GM21381 (cell line): ENCODE data around the gene NPY4R.
"Not testable (repeated sequence)": the region's sequence is repeated elsewhere in the genome, so short reads cannot be mapped to it uniquely, and the experiment has no call there.

Experiments used
- ATAC-seq: cut with Tn5 transposase; IDR thresholded peaks from one replicate; pipeline ENCODE4 v1.9.1; 2021; ENCODE audit warnings: mild to moderate bottlenecking, moderate library complexity; ENCODE audit not compliant: unreplicated experiment

The NPY4R gene

DNA sequence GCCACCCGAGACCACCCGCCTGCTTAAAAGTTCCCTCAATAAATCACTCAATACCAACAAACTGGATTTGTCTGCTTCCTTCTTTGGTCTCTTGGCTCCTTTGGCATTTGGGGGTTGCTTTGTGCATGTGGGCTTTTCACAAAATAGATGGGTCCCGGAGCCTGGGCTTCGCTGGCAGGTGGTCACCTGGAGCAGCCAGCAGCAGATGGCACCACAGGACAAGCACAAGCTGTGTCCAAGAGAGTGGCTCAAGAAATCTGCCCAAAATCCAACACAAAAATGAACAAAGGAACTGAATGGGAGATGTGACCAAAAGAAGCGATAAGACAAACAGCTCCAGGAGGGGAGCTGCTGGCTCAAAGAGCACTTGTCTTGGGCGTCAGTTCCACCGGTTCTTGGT, 6.2 kb downstream of the NPY4R start:
- ATAC-seq: not testable (repeated sequence)

DNA sequence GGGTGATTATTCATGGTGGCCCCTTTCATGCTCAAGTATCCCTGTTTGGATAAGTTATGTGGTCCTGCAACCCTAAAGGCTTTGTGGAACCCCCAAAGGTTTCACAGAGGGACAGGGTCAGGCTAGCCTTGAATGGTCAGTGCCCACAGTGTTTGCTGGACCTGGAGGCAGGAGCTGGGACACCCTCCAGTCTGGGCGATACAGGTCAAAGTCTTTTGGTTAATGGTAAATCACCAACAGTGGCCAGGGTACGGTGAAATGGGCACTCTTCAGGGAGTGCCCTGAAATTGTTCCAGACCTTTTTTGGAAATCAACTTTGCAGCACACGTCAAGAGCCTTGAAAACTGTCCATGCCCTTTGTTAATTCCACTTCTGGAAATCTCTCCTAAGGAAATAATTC, 8.7 kb downstream of the NPY4R start:
- ATAC-seq: not testable (repeated sequence)

GRCh38 chr10:46455992-46456391, 9.8 kb downstream of the NPY4R start:
- ATAC-seq: not testable (repeated sequence)

GRCh38 chr10:46451365-46451764, 14.4 kb downstream of the NPY4R start:
- ATAC-seq: not testable (repeated sequence)

DNA sequence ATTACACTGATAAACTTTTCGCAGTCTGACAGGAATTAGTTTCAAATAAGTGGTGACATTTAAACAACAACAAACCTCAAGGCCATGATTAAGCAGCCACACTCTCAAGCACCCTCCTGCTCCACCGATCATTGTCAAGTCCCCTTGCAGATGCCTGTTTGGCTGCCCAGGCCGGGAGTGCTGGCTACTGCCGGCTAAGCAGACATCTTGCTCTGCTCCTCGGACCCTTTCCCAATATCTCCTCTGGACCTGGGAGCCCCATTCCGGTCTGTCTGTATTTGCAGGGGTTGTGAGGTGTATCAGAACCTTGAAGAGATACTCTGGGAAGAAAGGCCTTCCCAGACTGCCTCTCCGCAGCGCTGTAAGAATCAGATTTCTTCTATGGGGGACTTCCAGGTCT, 14.9 kb downstream of the NPY4R start:
- ATAC-seq: not testable (repeated sequence)

GRCh38 chr10:46447439-46447838, 18.3 kb downstream of the NPY4R start:
- not testable (repeated sequence) for ATAC-seq

DNA sequence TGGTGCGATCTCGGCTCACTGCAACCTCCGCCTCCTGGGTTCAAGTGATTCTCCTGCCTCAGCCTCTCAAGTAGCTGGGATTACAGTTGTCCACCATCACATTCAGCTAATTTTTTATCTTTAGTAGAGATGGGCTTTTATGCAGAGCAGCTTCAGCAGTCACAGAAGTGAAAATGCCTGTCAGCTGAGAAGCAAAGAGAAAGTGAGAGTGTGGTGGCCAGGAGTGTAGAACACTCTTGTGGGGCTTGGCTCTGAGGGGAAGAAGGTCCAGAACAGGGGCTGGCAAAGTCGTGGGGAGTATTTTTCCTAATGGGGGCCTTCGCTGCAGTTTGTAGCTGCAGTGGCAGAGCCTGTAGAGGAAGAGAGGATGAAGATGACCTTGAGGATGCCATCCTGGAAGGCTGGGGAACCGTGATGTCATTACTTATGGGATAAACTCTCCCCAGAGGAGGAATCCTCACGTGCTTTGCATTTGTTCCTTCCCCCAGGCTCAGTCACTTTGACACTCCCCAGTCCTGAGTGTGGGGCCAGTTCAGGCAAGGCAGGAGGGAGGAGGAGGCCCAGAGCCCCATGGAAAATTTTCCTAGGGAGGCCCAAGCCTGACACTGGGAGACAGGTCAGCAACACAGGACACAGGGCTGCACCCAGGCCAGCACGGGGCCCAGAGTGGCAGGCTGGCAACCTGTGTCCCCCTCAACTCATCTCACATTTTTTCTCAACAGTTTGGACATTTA, 20.2 kb downstream of the NPY4R start:
- not testable (repeated sequence) for ATAC-seq

DNA sequence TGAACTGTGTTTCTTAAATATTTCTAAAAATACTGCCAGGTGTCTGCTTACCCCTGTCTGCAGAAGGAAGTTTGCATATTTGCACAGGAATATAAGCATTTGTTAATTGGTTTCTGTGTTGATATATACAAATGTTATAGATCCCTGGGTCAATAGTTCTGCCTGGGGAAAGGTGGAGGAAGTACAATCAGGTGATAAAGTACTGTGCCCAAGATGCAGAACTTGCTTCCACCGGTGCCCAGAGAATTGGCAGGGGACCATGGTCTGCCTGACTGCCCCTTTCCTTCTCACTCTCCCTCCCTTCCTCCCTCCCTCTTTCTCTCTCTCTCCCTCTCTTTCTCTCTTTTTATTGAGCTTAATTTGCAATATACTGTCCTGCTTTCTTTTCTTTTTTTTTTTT, 22.3 kb downstream of the NPY4R start:
- ATAC-seq: not testable (repeated sequence)

GRCh38 chr10:46442706-46443275, 23.0 kb downstream of the NPY4R start:
- ATAC-seq: not testable (repeated sequence)

GRCh38 chr10:46441837-46442278, 23.9 kb downstream of the NPY4R start:
- ATAC-seq: not testable (repeated sequence)

DNA sequence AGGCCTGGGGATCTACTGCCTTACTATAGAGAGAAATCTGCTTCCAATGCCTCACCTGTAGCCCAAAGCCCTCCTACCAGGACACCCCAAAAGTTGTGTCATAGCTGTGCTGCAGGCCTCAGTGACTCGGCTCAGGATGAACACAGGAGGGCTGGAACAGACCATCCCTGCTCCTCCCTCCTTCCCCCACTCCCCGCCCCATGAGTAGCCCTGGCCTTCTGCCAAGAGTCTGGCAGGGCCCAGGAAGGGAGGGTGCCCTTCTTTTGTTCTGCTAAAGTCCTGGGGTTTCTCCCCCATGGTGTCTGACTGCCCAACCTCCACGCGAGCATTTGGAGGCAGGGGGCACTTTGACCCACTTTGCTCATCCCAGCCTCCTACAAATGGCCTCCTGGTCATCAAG, 24.8 kb downstream of the NPY4R start:
- not testable (repeated sequence) for ATAC-seq

GRCh38 chr10:46423550-46423949, 42.2 kb downstream of the NPY4R start:
- ATAC-seq: not testable (repeated sequence)

- ATAC-seq: not testable (repeated sequence)
Measured at GRCh38 chr10:46419570-46420379, 46.0 kb downstream of the NPY4R start.

DNA sequence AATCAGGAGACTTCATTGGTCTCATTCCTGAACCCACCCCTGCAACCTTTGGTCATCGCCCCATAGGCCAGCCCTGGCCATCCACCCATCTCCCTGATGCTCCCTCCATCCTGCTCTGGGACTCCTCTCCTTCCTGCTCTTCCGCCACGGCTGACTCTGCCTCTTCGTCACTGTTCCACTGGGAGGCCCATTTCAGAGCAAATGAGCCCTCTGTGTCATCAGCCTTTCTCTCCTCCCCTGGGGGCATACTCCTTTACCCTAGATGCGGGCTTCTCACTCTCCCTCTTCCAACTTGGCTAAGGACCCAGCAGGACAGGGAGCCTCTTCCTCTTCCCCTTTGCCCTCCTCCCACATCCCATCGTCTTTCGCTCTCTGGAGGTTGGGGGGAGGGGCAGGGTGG, 47.5 kb downstream of the NPY4R start:
- not testable (repeated sequence) for ATAC-seq

DNA sequence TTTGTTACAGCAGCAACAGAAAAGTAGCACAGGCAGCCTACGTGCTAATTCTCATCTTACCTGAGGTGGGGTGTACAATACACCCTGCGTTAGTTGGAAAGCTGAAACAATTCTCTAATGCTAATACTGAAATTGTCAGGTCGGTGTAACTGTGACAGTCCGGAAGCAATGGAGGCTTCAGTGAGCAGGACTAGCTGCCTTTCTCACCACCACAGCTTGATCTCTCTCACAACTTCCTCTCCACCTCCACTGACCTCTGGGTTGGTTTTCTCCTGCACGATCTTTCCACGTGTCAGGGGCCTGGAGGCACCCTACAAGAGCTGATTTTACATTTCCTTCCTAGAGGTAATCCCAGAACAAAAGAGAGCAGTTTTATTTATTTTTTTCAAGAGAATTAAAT, 50.5 kb downstream of the NPY4R start:
- ATAC-seq: not testable (repeated sequence)

GRCh38 chr10:46412665-46413064, 53.1 kb downstream of the NPY4R start:
- ATAC-seq: not testable (repeated sequence)

GRCh38 chr10:46411123-46411522, 54.6 kb downstream of the NPY4R start:
- not testable (repeated sequence) for ATAC-seq
